Neural cell (in vitro differentiated cells): ENCODE results near the gene CCNL2. TPM values are rescaled to one million over a fixed set of nuclear protein-coding genes. Genes with fewer than 3 reads are reported as not detected.

Source experiments
- H2AFZ ChIP-seq: fragments of 200-600, 300-800 bp; sonication (generic), shearing (Covaris generic); 2 replicates; pipeline ENCODE4 v1.6.0; 2014; ENCODE audit warnings: low read depth, mild to moderate bottlenecking, antibody characterized with exemption, low read length, moderate library complexity
- H3F3A ChIP-seq: fragments of 200-600 bp; shearing (Covaris generic); 2 replicates; pipeline ENCODE4 v1.6.1; 2016; ENCODE audit warnings: mild to moderate bottlenecking, moderate library complexity, mixed read lengths, antibody characterized with exemption, low read length; ENCODE audit not compliant: insufficient read depth, poor library complexity, severe bottlenecking
- H3K27ac ChIP-seq: fragments of 200-600, 300-800 bp; sonication (generic), shearing (Covaris generic); 2 replicates; pipeline ENCODE4 v1.5.1; 2014; ENCODE audit warnings: mild to moderate bottlenecking, low read length, moderate library complexity
- H3K27me3 ChIP-seq: fragments of 300-800, 200-600 bp; sonication (generic), shearing (Covaris generic); 2 replicates; pipeline ENCODE4 v1.6.0; 2014; ENCODE audit warnings: mild to moderate bottlenecking, low read depth, low read length, moderate library complexity; ENCODE audit not compliant: insufficient read depth
- H3K36me3 ChIP-seq: fragments of 300-800, 200-600 bp; sonication (generic), shearing (Covaris generic); 2 replicates; pipeline ENCODE4 v1.5.1; 2014; ENCODE audit warnings: mild to moderate bottlenecking, antibody characterized with exemption, low read length, moderate library complexity; ENCODE audit not compliant: insufficient read depth
- H3K4me2 ChIP-seq: fragments of 300-800, 200-600 bp; sonication (generic), shearing (Covaris generic); 2 replicates; pipeline ENCODE4 v1.6.0; 2014; ENCODE audit warnings: mild to moderate bottlenecking, low read length
- H3K4me3 ChIP-seq: fragments of 300-800, 200-600 bp; sonication (generic), shearing (Covaris generic); 2 replicates; pipeline ENCODE4 v1.5.1; 2014; ENCODE audit warnings: mild to moderate bottlenecking, low read length, moderate library complexity
- H3K79me2 ChIP-seq: fragments of 200-600 bp; shearing (Covaris generic); replicated peaks from 2 replicates; pipeline ENCODE4 v1.6.0; 2014; ENCODE audit warnings: mild to moderate bottlenecking, low read length, moderate library complexity; ENCODE audit not compliant: insufficient read depth
- H3K9ac ChIP-seq: fragments of 300-800, 200-600 bp; sonication (generic), shearing (Covaris generic); 2 replicates; pipeline ENCODE4 v1.6.1; 2016; ENCODE audit warnings: mild to moderate bottlenecking, low read length, mixed read lengths
- H3K9me2 ChIP-seq: fragments of 200-600 bp; shearing (Covaris generic); 2 replicates; pipeline ENCODE4 v1.6.1; 2016; ENCODE audit warnings: mild to moderate bottlenecking, low read length, mixed read lengths; ENCODE audit not compliant: insufficient read depth
- H3K9me3 ChIP-seq: fragments of 200-600, 300-800 bp; sonication (generic), shearing (Covaris generic); 2 replicates; pipeline ENCODE4 v1.6.1; 2016; ENCODE audit warnings: mild to moderate bottlenecking, mixed run types, low read length, moderate library complexity, mixed read lengths
- H4K20me1 ChIP-seq: fragments of 200-600 bp; shearing (Covaris generic); 2 replicates; pipeline ENCODE4 v1.6.1; 2016; ENCODE audit warnings: mild to moderate bottlenecking, mixed run types; ENCODE audit not compliant: insufficient read depth
- CTCF ChIP-seq: fragments of 450-650 bp; IDR thresholded peaks from 2 replicates; pipeline ENCODE4 v1.5.1; 2014; ENCODE audit warnings: antibody characterized with exemption, mild to moderate bottlenecking, moderate library complexity; ENCODE audit not compliant: poor library complexity, severe bottlenecking
- EP300 ChIP-seq: fragments of 450-650 bp; conservative IDR thresholded peaks from 2 replicates; pipeline ENCODE4 v1.6.1; 2014; ENCODE audit warnings: antibody characterized with exemption, mild to moderate bottlenecking, moderate library complexity; ENCODE audit not compliant: poor library complexity, severe bottlenecking
- EZH2 ChIP-seq: fragments of 200-600, 300-800 bp; shearing (Covaris generic), sonication (generic); IDR thresholded peaks from 2 replicates; pipeline ENCODE4 v1.6.1; 2014; ENCODE audit warnings: antibody characterized with exemption, low read length, borderline replicate concordance, mild to moderate bottlenecking; ENCODE audit not compliant: insufficient read depth, poor library complexity, severe bottlenecking
- MXI1 ChIP-seq: fragments of 450-650 bp; conservative IDR thresholded peaks from 2 replicates; pipeline ENCODE4 v1.6.1; 2014; ENCODE audit warnings: antibody characterized with exemption, mild to moderate bottlenecking; ENCODE audit not compliant: poor library complexity, severe bottlenecking
- POLR2AphosphoS5 ChIP-seq: IDR thresholded peaks from 2 replicates; pipeline ENCODE4 v1.6.1; 2012
- RAD21 ChIP-seq: fragments of 450-650 bp; conservative IDR thresholded peaks from 2 replicates; pipeline ENCODE4 v1.6.1; 2014; ENCODE audit warnings: antibody characterized with exemption, mild to moderate bottlenecking, moderate library complexity
- SMC3 ChIP-seq: fragments of 450-650 bp; conservative IDR thresholded peaks from 2 replicates; pipeline ENCODE4 v1.6.1; 2014; ENCODE audit warnings: antibody characterized with exemption, mild to moderate bottlenecking, moderate library complexity; ENCODE audit not compliant: poor library complexity
- TAF1 ChIP-seq: IDR thresholded peaks from 2 replicates; pipeline ENCODE4 v1.6.1; 2012; ENCODE audit warnings: low read depth
- polyA plus RNA-seq: library from polyadenylated mRNA; depleted of rRNA; stranded (reverse); fragments of >200 nt; gene quantifications from 2 replicates; pipeline ENCODE4 v1.2.3, GENCODE V29; 2014
- TF ChIP-seq, protein P1 (sequence below): IDR thresholded peaks from 2 replicates; pipeline ENCODE4 v1.6.1; 2012; ENCODE audit warnings: borderline replicate concordance

CCNL2 gene
- polyA plus RNA-seq, 1 donor from 2014 or later, result 696 TPM

DNA sequence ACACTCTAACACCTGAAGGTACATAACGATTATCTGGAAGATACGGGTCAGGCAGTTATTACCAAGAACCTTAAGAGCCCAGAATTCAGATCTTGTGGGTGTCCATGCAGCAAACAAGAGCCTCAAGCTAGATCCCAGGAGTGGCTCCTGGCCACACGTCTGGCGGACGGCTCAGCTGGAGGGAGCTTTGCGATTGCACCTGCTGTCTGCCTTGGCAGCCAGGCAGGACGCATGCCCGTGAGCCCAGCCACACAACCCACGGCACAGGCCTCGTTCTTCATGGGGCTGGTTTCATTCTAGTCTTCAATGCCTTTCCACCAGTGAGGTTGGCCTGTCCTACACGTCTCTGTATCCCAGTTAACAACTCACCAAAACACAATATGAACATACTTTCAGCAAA is 5.7 kb downstream of the CCNL2 start:
- Histone ChIP-seq H3K27ac (no peak overlapping the region), H2AFZ (no peak overlapping the region), H3F3A (no peaks in the 10 kb centered on the region), H3K9me3 (no peaks in the 10 kb centered on the region), H3K4me3 (no peak overlapping the region), H3K79me2 (peaks cover 19% of the 10 kb centered on the region), H3K36me3 (no peaks in the 10 kb centered on the region), H3K9me2 (no peaks in the 10 kb centered on the region), H4K20me1 (no peaks in the 10 kb centered on the region), H3K4me2 (no peak overlapping the region), H3K27me3 (no peaks in the 10 kb centered on the region), H3K9ac (no peak overlapping the region)
- TF ChIP-seq CTCF (no peak), SMC3 (no peak), MXI1 (no peak), EZH2 (no peak), TAF1 (no peak)
- TF ChIP-seq, protein P1, sequence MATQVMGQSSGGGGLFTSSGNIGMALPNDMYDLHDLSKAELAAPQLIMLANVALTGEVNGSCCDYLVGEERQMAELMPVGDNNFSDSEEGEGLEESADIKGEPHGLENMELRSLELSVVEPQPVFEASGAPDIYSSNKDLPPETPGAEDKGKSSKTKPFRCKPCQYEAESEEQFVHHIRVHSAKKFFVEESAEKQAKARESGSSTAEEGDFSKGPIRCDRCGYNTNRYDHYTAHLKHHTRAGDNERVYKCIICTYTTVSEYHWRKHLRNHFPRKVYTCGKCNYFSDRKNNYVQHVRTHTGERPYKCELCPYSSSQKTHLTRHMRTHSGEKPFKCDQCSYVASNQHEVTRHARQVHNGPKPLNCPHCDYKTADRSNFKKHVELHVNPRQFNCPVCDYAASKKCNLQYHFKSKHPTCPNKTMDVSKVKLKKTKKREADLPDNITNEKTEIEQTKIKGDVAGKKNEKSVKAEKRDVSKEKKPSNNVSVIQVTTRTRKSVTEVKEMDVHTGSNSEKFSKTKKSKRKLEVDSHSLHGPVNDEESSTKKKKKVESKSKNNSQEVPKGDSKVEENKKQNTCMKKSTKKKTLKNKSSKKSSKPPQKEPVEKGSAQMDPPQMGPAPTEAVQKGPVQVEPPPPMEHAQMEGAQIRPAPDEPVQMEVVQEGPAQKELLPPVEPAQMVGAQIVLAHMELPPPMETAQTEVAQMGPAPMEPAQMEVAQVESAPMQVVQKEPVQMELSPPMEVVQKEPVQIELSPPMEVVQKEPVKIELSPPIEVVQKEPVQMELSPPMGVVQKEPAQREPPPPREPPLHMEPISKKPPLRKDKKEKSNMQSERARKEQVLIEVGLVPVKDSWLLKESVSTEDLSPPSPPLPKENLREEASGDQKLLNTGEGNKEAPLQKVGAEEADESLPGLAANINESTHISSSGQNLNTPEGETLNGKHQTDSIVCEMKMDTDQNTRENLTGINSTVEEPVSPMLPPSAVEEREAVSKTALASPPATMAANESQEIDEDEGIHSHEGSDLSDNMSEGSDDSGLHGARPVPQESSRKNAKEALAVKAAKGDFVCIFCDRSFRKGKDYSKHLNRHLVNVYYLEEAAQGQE, result no peak

GRCh38 chr1:1393014-1393413 is 6.1 kb downstream of the CCNL2 start:
- H2AFZ ChIP-seq, result no peak overlapping the region
- no peaks in the 10 kb centered on the region for H3K9me2 ChIP-seq
- no peak overlapping the region for H3K4me2 ChIP-seq
- no peak for TF ChIP-seq TAF1
- TF ChIP-seq MXI1, result no peak
- H3K9me3 ChIP-seq, result no peaks in the 10 kb centered on the region
- no peaks in the 10 kb centered on the region for H3F3A ChIP-seq
- no peak overlapping the region for H3K4me3 ChIP-seq
- H3K36me3 ChIP-seq, result no peaks in the 10 kb centered on the region
- H3K9ac ChIP-seq, result no peak overlapping the region
- no peaks in the 10 kb centered on the region for H3K27me3 ChIP-seq
- peaks cover 15% of the 10 kb centered on the region for H3K79me2 ChIP-seq
- no peaks in the 10 kb centered on the region for H4K20me1 ChIP-seq
- no peak overlapping the region for H3K27ac ChIP-seq

- Histone ChIP-seq H3K9me3 (no peaks in the 10 kb centered on the region), H3K79me2 (peaks cover 3% of the 10 kb centered on the region)
- TF ChIP-seq EP300 (no peak), EZH2 (no peak), SMC3 (no peak), CTCF (no peak), MXI1 (no peak), RAD21 (no peak), POLR2AphosphoS5 (no peak)
- TF ChIP-seq, protein P1, result no peak
These were observed 7.9 kb downstream of the CCNL2 start for GRCh38 chr1:1391225-1391624.

More at GRCh38 chr1:1391225-1391624, 7.9 kb downstream of the CCNL2 start:
- Histone ChIP-seq H3K9ac (no peak overlapping the region), H3F3A (no peaks in the 10 kb centered on the region), H3K27ac (no peak overlapping the region), H4K20me1 (no peaks in the 10 kb centered on the region), H3K27me3 (no peaks in the 10 kb centered on the region), H3K9me2 (no peaks in the 10 kb centered on the region), H3K36me3 (no peaks in the 10 kb centered on the region), H3K4me3 (no peak overlapping the region), H3K4me2 (no peak overlapping the region), H2AFZ (no peak overlapping the region)
